Jurkat, Clone E6-1 (cell line): ENCODE data around the gene TAT.

Experiments used
- DNase-seq: peaks from one replicate; pipeline ENCODE4 v3.0.0-alpha.2; 2011; ENCODE audit warnings: low read depth, low spot score
- H3K4me3 ChIP-seq: 2 replicates; pipeline ENCODE4 v1.5.1; 2011; ENCODE audit warnings: mild to moderate bottlenecking, low read length, control low read depth, moderate library complexity

Gene TAT

GRCh38 chr16:71555230-71555891 is 21.5 kb downstream of the TAT start:
- H3K4me3 ChIP-seq: no peak overlapping the region
- DNase-seq: no peak

GRCh38 chr16:71552698-71553503 is 24.0 kb downstream of the TAT start:
- H3K4me3 ChIP-seq: no peak overlapping the region
- no peak for DNase-seq

- DNase-seq: no peak
- no peak overlapping the region for H3K4me3 ChIP-seq
These were observed 29.7 kb downstream of the TAT start for GRCh38 chr16:71547168-71547567.

GRCh38 chr16:71542377-71542776 is 34.5 kb downstream of the TAT start:
- peak; percentile 41 for DNase-seq
- H3K4me3 ChIP-seq: no peak overlapping the region

GRCh38 chr16:71537643-71538042 is 39.2 kb downstream of the TAT start:
- H3K4me3 ChIP-seq: no peak overlapping the region
- peak; percentile 33 for DNase-seq

- H3K4me3 ChIP-seq: no peak overlapping the region
- no peak for DNase-seq
These were observed 40.0 kb downstream of the TAT start for GRCh38 chr16:71536752-71537499.

GRCh38 chr16:71532366-71532765 is 44.5 kb downstream of the TAT start:
- DNase-seq: no peak
- no peak overlapping the region for H3K4me3 ChIP-seq

- no peak overlapping the region for H3K4me3 ChIP-seq
- DNase-seq: no peak
These were observed 48.0 kb downstream of the TAT start for GRCh38 chr16:71528863-71529262.

- no peak overlapping the region for H3K4me3 ChIP-seq
- no peak for DNase-seq
These were observed 48.6 kb downstream of the TAT start for GRCh38 chr16:71528257-71528656.

- no peak for DNase-seq
- H3K4me3 ChIP-seq: no peak within 1 kb of the TSS
These were observed 50.7 kb downstream of the TAT start, which contains the start of gene CHST4 for GRCh38 chr16:71526111-71526631. CHST4 (plus strand) TSS chr16:71526426; CDS start chr16:71536678, 10,252 bp downstream.

- no peak for DNase-seq
- H3K4me3 ChIP-seq: no peak overlapping the region
These were observed 52.0 kb downstream of the TAT start for GRCh38 chr16:71524566-71525553.

GRCh38 chr16:71520550-71520949 is 56.3 kb downstream of the TAT start:
- no peak for DNase-seq
- no peak overlapping the region for H3K4me3 ChIP-seq
